ENCODE results near the gene CACNA2D3.

The CACNA2D3 gene

GRCh38 chr3:54178376-54178775 lies 56.0 kb downstream of the CACNA2D3 start:
- Histone ChIP-seq H4K20me1 (ENCODE audit: insufficient read depth, low read length) (no peaks in the 10 kb centered on the region), H3K4me1 (ENCODE audit: low read length) (no peaks in the 10 kb centered on the region), H3K9me2 (replicated peaks; ENCODE audit: insufficient read depth, low read length) (no peaks in the 10 kb centered on the region), H3K27me3 (replicated peaks; ENCODE audit: insufficient read depth, low read length) (no peaks in the 10 kb centered on the region), H3K36me3 (replicated peaks; ENCODE audit: insufficient read depth, low read length) (no peaks in the 10 kb centered on the region), H3K27ac (ENCODE audit: low read length) (no peak overlapping the region), H3K79me2 (ENCODE audit: low read length) (no peaks in the 10 kb centered on the region), H3K4me3 (ENCODE audit: low read length) (no peak overlapping the region), H3K4me2 (ENCODE audit: low read depth, low read length) (no peak overlapping the region), H3F3A (ENCODE audit: insufficient read depth, low read length) (no peaks in the 10 kb centered on the region), H3K9ac (ENCODE audit: low read length) (no peak overlapping the region), H2AFZ (ENCODE audit: low read length) (no peak overlapping the region), H3K9me3 (replicated peaks; ENCODE audit: insufficient read depth, low read length) (no peaks in the 10 kb centered on the region)
- DNase-seq = no peak
- TF ChIP-seq EZH2phosphoT487 (IDR thresholded peaks at IDR 0.05; ENCODE audit: low read length) (no peak), EZH2 (optimal IDR thresholded peaks at IDR 0.05; ENCODE audit: low read depth, low read length) (no peak), CTCF (IDR thresholded peaks at IDR 0.05; ENCODE audit: low read length) (no peak)

GRCh38 chr3:54180921-54181320 lies 58.6 kb downstream of the CACNA2D3 start:
- Histone ChIP-seq H3K9ac (ENCODE audit: low read length) (no peak overlapping the region), H3K27me3 (replicated peaks; ENCODE audit: insufficient read depth, low read length) (no peaks in the 10 kb centered on the region), H3K4me3 (ENCODE audit: low read length) (no peak overlapping the region), H4K20me1 (ENCODE audit: insufficient read depth, low read length) (no peaks in the 10 kb centered on the region), H3K9me3 (replicated peaks; ENCODE audit: insufficient read depth, low read length) (no peaks in the 10 kb centered on the region), H3F3A (ENCODE audit: insufficient read depth, low read length) (no peaks in the 10 kb centered on the region), H2AFZ (ENCODE audit: low read length) (no peak overlapping the region), H3K27ac (ENCODE audit: low read length) (no peak overlapping the region), H3K9me2 (replicated peaks; ENCODE audit: insufficient read depth, low read length) (no peaks in the 10 kb centered on the region), H3K79me2 (ENCODE audit: low read length) (no peaks in the 10 kb centered on the region), H3K4me1 (ENCODE audit: low read length) (no peaks in the 10 kb centered on the region), H3K36me3 (replicated peaks; ENCODE audit: insufficient read depth, low read length) (no peaks in the 10 kb centered on the region), H3K4me2 (ENCODE audit: low read depth, low read length) (no peak overlapping the region)
- DNase-seq = no peak
- TF ChIP-seq EZH2phosphoT487 (IDR thresholded peaks at IDR 0.05; ENCODE audit: low read length) (no peak), EZH2 (optimal IDR thresholded peaks at IDR 0.05; ENCODE audit: low read depth, low read length) (no peak), CTCF (IDR thresholded peaks at IDR 0.05; ENCODE audit: low read length) (no peak)

- no peak overlapping the region for H3K4me3 ChIP-seq (ENCODE audit: low read length)
- H2AFZ ChIP-seq (ENCODE audit: low read length) = no peak overlapping the region
- no peaks in the 10 kb centered on the region for H3K79me2 ChIP-seq (ENCODE audit: low read length)
- no peaks in the 10 kb centered on the region for H3K36me3 ChIP-seq (replicated peaks; ENCODE audit: insufficient read depth, low read length)
- H3K27ac ChIP-seq (ENCODE audit: low read length) = no peak overlapping the region
- no peaks in the 10 kb centered on the region for H3F3A ChIP-seq (ENCODE audit: insufficient read depth, low read length)
- H3K4me1 ChIP-seq (ENCODE audit: low read length) = no peaks in the 10 kb centered on the region
- no peak for TF ChIP-seq EZH2 (optimal IDR thresholded peaks at IDR 0.05; ENCODE audit: low read depth, low read length)
- no peak for TF ChIP-seq EZH2phosphoT487 (IDR thresholded peaks at IDR 0.05; ENCODE audit: low read length)
- TF ChIP-seq CTCF (IDR thresholded peaks at IDR 0.05; ENCODE audit: low read length) = no peak
- no peaks in the 10 kb centered on the region for H3K9me3 ChIP-seq (replicated peaks; ENCODE audit: insufficient read depth, low read length)
- H4K20me1 ChIP-seq (ENCODE audit: insufficient read depth, low read length) = no peaks in the 10 kb centered on the region
- no peaks in the 10 kb centered on the region for H3K9me2 ChIP-seq (replicated peaks; ENCODE audit: insufficient read depth, low read length)
- no peaks in the 10 kb centered on the region for H3K27me3 ChIP-seq (replicated peaks; ENCODE audit: insufficient read depth, low read length)
- no peak overlapping the region for H3K9ac ChIP-seq (ENCODE audit: low read length)
- no peak overlapping the region for H3K4me2 ChIP-seq (ENCODE audit: low read depth, low read length)
- no peak for DNase-seq
These were observed 59.9 kb downstream of the CACNA2D3 start for GRCh38 chr3:54182242-54182641.
